Keratinocyte (primary cell): ENCODE results near the gene SEC16B. TPM values are rescaled to one million over a fixed set of nuclear protein-coding genes. Genes with fewer than 3 reads are reported as not detected.

Experiments
- DNase-seq: peaks from one replicate; pipeline ENCODE4 v3.0.0-alpha.2; 2011; ENCODE audit warnings: low read depth, missing footprints, low spot score
- FAIRE-seq: peaks from 2 replicates; lab custom pipeline; 2011; peaks lifted over from hg19 to GRCh38; lab: Jason Lieb, UNC
- H2AFZ ChIP-seq: 2 replicates; pipeline ENCODE4 v1.6.0; 2012; ENCODE audit warnings: low read length, control low read depth, inconsistent platforms; ENCODE audit not compliant: control insufficient read depth
- H3K27ac ChIP-seq: 2 replicates; pipeline ENCODE4 v1.5.1; 2011; ENCODE audit warnings: low read length; ENCODE audit not compliant: control insufficient read depth, insufficient read depth
- H3K27me3 ChIP-seq: 3 replicates; pipeline ENCODE4 v1.6.0; 2011; ENCODE audit warnings: low read length; ENCODE audit not compliant: control insufficient read depth, insufficient read depth; ENCODE audit errors: extremely low read depth
- H3K36me3 ChIP-seq, 2 experiments: 2 replicates in 1 of 2; 3 replicates in 1 of 2; pipeline ENCODE4 v1.5.1; 2011; ENCODE audit warnings: low read length in 2 of 2, mild to moderate bottlenecking in 1 of 2; ENCODE audit not compliant: control insufficient read depth in 2 of 2, insufficient read depth in 2 of 2; ENCODE audit errors: extremely low read depth in 1 of 2
- H3K4me1 ChIP-seq: 3 replicates; pipeline ENCODE4 v1.5.1; 2011; ENCODE audit warnings: low read length; ENCODE audit not compliant: control insufficient read depth, insufficient read depth; ENCODE audit errors: extremely low read depth
- H3K4me2 ChIP-seq: 3 replicates; pipeline ENCODE4 v1.6.0; 2011; ENCODE audit warnings: low read depth, low read length; ENCODE audit not compliant: control insufficient read depth, insufficient read depth; ENCODE audit errors: extremely low read depth
- H3K4me3 ChIP-seq, 3 experiments: fragments of 200-600 bp in 1 of 3; sonication (generic) in 1 of 3; 2 replicates in 2 of 3; 3 replicates in 1 of 3; pipeline ENCODE4 v1.5.1; 2011 to 2016; ENCODE audit warnings: low read length in 3 of 3, mild to moderate bottlenecking in 3 of 3, control low read depth in 2 of 3, inconsistent platforms in 1 of 3, low read depth in 1 of 3, mixed read lengths in 1 of 3, mixed run types in 1 of 3, moderate library complexity in 1 of 3; ENCODE audit not compliant: control insufficient read depth in 2 of 3, insufficient read depth in 2 of 3; ENCODE audit errors: extremely low read depth in 1 of 3
- H3K79me2 ChIP-seq: 2 replicates; pipeline ENCODE4 v1.6.0; 2012; ENCODE audit warnings: low read length; ENCODE audit not compliant: control insufficient read depth, insufficient read depth
- H3K9ac ChIP-seq: 3 replicates; pipeline ENCODE4 v1.6.0; 2011; ENCODE audit warnings: low read length; ENCODE audit not compliant: control insufficient read depth, insufficient read depth; ENCODE audit errors: extremely low read depth
- H3K9me1 ChIP-seq: 3 replicates; pipeline ENCODE4 v1.6.0; 2011; ENCODE audit warnings: low read length; ENCODE audit not compliant: control insufficient read depth, insufficient read depth; ENCODE audit errors: extremely low read depth
- H3K9me3 ChIP-seq: 2 replicates; pipeline ENCODE4 v1.5.1; 2012; ENCODE audit warnings: low read depth, low read length; ENCODE audit not compliant: control insufficient read depth
- H4K20me1 ChIP-seq: 3 replicates; pipeline ENCODE4 v1.6.0; 2011; ENCODE audit warnings: low read length; ENCODE audit not compliant: control insufficient read depth, insufficient read depth; ENCODE audit errors: extremely low read depth
- CTCF ChIP-seq, 3 experiments: IDR thresholded peaks in 1 of 3; conservative IDR thresholded peaks in 1 of 3; optimal IDR thresholded peaks in 1 of 3; 2 replicates in 2 of 3; 3 replicates in 1 of 3; pipeline versions ENCODE3 to v1.5.1; 2011; ENCODE audit warnings: low read length in 3 of 3, mild to moderate bottlenecking in 3 of 3, moderate library complexity in 2 of 3, control low read depth in 1 of 3, inconsistent platforms in 1 of 3; ENCODE audit not compliant: insufficient read depth in 2 of 3; ENCODE audit errors: extremely low read depth in 1 of 3
- EZH2 ChIP-seq: IDR thresholded peaks from one replicate; pipeline ENCODE4 v1.6.1; 2012; ENCODE audit warnings: inconsistent platforms, mild to moderate bottlenecking, low read length, moderate library complexity
- dilution Hi-C: fragments of 300-500 bp; cut with MboI; formaldehyde crosslinking; loops from one replicate; pipeline ENCODE4 v1.7.0; 2020; ENCODE audit warnings: low sequenced_read_pairs; ENCODE audit not compliant: extremely low pct_ligation_motif_present
- polyA plus RNA-seq, 5 experiments: library from polyadenylated mRNA; depleted of rRNA in 3 of 5; stranded (reverse) in 3 of 5; stranded (forward) in 1 of 5; unstranded in 1 of 5; fragments of >200 nt; gene quantifications; 1 replicate in 1 of 5; 2 replicates in 3 of 5; 3 replicates in 1 of 5; pipeline versions ENCODE4 v1.2.1 to v1.2.3, GENCODE V29; 2011 to 2012; ENCODE audit warnings: missing spikeins in 2 of 5, low read depth in 1 of 5, low replicate concordance in 1 of 5

SEC16B gene
- polyA plus RNA-seq, 1 donor (not counting 4 experiments of a cell fraction or from before 2014, with no cell fraction given), result 1.2 TPM

- H3K9ac ChIP-seq, result no peak overlapping the region
- peaks cover 21% of the 10 kb centered on the region for H3K4me1 ChIP-seq
- dilution Hi-C loops, result loop anchor here (25.0 kb wide), 1 partner anchor 663 kb away; no protein-coding TSS in a partner anchor
- TF ChIP-seq EZH2, result no peak
- no peak for TF ChIP-seq CTCF (optimal IDR thresholded peaks at IDR 0.05 in 1 of 3, IDR thresholded peaks at IDR 0.05 in 1 of 3, conservative IDR thresholded peaks at IDR 0.05 in 1 of 3; ENCODE audit: extremely low read depth in 1 of 3, insufficient read depth in 2 of 3, low read length in 3 of 3)
- DNase-seq (no peak), FAIRE-seq (no peak)
- no peaks in the 10 kb centered on the region for H4K20me1 ChIP-seq
- H3K79me2 ChIP-seq, result no peaks in the 10 kb centered on the region
- H3K27me3 ChIP-seq, result no peaks in the 10 kb centered on the region
- no peaks in the 10 kb centered on the region for H3K9me3 ChIP-seq
- no peak overlapping the region for H3K4me2 ChIP-seq
- H3K27ac ChIP-seq, result no peak overlapping the region
- no peak overlapping the region for H3K4me3 ChIP-seq
- no peaks in the 10 kb centered on the region for H3K36me3 ChIP-seq
- no peaks in the 10 kb centered on the region for H3K9me1 ChIP-seq
- no peak overlapping the region for H2AFZ ChIP-seq
Measured at GRCh38 chr1:177925006-177925405, 44.9 kb downstream of the SEC16B start.

DNA sequence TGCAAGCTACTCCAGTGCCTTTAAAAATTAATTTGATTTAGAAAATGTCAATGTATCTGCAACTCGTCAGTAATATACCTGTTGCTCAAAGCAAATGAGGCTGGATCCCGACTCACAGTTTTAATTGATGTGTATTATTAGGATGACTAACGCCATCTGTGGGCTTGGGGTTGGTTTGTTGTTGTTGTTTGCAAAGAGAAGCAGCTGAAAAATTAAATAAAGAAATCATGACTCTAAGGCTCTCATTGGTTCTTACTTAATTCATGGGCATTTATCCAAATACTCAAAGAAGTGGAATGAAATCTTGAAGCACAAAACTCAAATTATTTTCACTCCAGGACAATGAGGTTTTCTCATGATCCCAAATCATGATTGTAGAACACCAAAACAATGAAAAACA lies 46.4 kb downstream of the SEC16B start:
- no peak for FAIRE-seq

More for the DNA sequence above, 46.4 kb downstream of the SEC16B start:
- Histone ChIP-seq H3K27ac (no peak overlapping the region), H4K20me1 (no peaks in the 10 kb centered on the region), H3K9me1 (no peaks in the 10 kb centered on the region), H3K4me2 (no peak overlapping the region), H3K4me3 (no peak overlapping the region), H3K79me2 (no peaks in the 10 kb centered on the region), H3K4me1 (peaks cover 21% of the 10 kb centered on the region), H3K27me3 (no peaks in the 10 kb centered on the region), H2AFZ (no peak overlapping the region), H3K9ac (no peak overlapping the region), H3K9me3 (no peaks in the 10 kb centered on the region), H3K36me3 (no peaks in the 10 kb centered on the region)
- dilution Hi-C loops, result no loop called here
- TF ChIP-seq CTCF (optimal IDR thresholded peaks at IDR 0.05 in 1 of 3, IDR thresholded peaks at IDR 0.05 in 1 of 3, conservative IDR thresholded peaks at IDR 0.05 in 1 of 3; ENCODE audit: extremely low read depth in 1 of 3, insufficient read depth in 2 of 3, low read length in 3 of 3), result no peak
- TF ChIP-seq EZH2, result no peak
- DNase-seq, result no peak
